Spinal cord (tissue), 10 donors: ENCODE measurements around the gene ALDH1L1. TPM values are rescaled to one million over a fixed set of nuclear protein-coding genes. Genes with fewer than 3 reads are reported as not detected.

Experiments used
- DNase-seq, 6 donors: peaks; one replicate each; pipeline versions ENCODE4 v3.0.0 to v3.0.0-alpha.2; 2013 to 2015; ENCODE audit warnings: low spot score in 6 of 6, low read depth in 4 of 6
- H3K27ac ChIP-seq: one replicate; pipeline ENCODE4 v1.5.1; 2013; ENCODE audit warnings: low read depth, low read length, control low read depth
- H3K27me3 ChIP-seq: one replicate; pipeline ENCODE4 v1.6.1; 2013; ENCODE audit warnings: low read length; ENCODE audit not compliant: control insufficient read depth, insufficient read depth
- H3K36me3 ChIP-seq: one replicate; pipeline ENCODE4 v1.6.1; 2013; ENCODE audit warnings: low read length; ENCODE audit not compliant: control insufficient read depth, insufficient read depth
- H3K4me1 ChIP-seq: one replicate; pipeline ENCODE4 v1.6.1; 2013; ENCODE audit warnings: low read length; ENCODE audit not compliant: control insufficient read depth, insufficient read depth
- H3K4me3 ChIP-seq: one replicate; pipeline ENCODE4 v1.5.1; 2013; ENCODE audit warnings: low read depth, low read length, control low read depth
- H3K9me3 ChIP-seq: one replicate; pipeline ENCODE4 v1.6.1; 2013; ENCODE audit warnings: low read length; ENCODE audit not compliant: control insufficient read depth, insufficient read depth
- whole genome bisulfite sequencing: methylation state at CpG from one replicate; pipeline ENCODE4 v1.1.5; 2013; ENCODE audit warnings: missing lambda C conversion rate; ENCODE audit not compliant: insufficient coverage; 5-methylcytosine and 5-hydroxymethylcytosine counted together
- polyA plus RNA-seq, 2 donors: library from polyadenylated mRNA; unstranded; fragments of 120-200 nt; gene quantifications; one replicate each; pipeline ENCODE4 v1.2.1, GENCODE V29; 2013; ENCODE audit not compliant: insufficient read length in 2 of 2
- total RNA-seq, 2 donors: library from RNA; depleted of rRNA in 1 of 2; stranded (reverse); fragments of 120-200 nt in 1 of 2; fragments of >200 nt in 1 of 2; gene quantifications; one replicate each; pipeline versions ENCODE4 v1.2.3 to v1.2.4, GENCODE V29; 2013 to 2014
- donor health status: healthy.

The ALDH1L1 gene
- total and polyA plus RNA-seq, 4 donors = 19.9 to 75.2 (median 46.0) TPM

DNA sequence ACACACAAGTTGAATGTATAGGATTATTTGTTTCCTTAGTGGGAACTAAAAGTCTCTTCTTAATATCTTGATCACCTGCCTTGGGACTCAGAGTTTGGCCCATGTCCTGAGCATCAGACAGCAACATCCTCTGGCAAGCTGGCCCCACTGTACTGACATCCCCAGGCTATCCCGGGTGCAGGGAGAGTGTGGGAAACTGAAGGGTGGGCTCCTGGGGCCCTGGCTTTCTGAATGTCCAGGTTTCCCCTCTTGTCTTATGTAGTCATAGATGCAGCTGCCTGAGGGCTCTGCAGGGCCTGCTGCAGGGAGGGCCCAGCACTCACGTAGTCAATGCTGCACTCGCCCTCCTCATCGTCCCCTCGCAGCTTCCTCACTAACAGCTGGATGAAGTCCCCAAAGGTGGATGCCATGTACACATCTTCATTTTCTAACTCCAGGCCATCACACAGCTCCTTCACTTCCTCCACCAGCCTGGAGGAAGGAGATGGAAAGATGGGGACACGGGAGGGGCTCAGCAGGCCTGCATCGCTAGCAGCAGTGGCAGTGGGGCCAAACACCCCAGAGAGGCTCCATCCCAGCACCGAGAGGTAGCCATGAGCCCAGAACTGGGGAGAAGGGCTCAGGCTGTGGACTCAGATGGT is 42.8 kb downstream of the ALDH1L1 start:
- 94% methylated on average over 8 of the region's 8 CpGs for WGBS
- Histone ChIP-seq H3K4me3 (no peak overlapping the region), H3K27ac (no peak overlapping the region), H3K36me3 (peaks cover 38% of the 10 kb centered on the region), H3K27me3 (no peaks in the 10 kb centered on the region), H3K4me1 (peaks cover 8% of the 10 kb centered on the region), H3K9me3 (no peaks in the 10 kb centered on the region)
- DNase-seq = no peak

DNA sequence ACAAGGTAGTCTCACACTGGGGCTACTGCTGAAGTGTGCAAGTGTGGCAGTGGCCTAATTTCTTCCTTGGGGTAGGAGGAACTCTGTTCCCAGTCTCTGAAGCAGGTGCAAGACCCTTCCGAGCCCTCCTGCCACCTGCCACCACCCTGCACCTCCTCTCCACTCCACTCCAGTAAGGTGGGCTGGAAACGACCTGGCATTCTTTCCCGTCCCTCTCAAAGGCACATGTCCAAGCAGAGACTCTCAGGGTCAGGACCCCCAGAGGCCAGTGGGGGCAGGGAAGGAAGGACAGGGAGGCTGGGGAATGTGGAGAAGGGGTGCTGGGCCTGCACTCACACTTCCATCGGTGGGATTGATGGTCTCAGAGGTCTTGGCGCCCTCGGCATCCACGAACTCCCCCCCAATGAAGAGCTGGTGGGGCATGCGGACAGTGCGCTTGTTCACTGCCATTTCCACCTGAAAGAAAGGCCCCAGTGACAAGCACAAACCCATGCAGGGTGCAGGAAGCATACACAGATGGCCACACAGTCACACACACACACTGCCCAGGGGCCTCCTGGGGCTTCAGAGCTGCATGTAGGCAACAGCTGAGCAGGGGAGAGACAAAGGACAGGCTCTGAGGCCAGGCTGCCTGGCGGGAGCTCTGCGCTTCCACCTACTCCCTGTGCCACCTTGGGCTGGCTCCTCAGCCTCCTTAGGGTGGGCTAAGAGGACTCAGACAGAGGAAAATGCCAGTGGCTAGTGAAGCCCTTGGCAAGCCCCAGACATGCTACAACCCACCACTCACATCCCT is 43.8 kb downstream of the ALDH1L1 start:
- WGBS = 80% methylated on average over 10 of the region's 11 CpGs
- no peaks in the 10 kb centered on the region for H3K9me3 ChIP-seq
- no peak for DNase-seq
- peaks cover 47% of the 10 kb centered on the region for H3K36me3 ChIP-seq
- peaks cover 15% of the 10 kb centered on the region for H3K4me1 ChIP-seq
- no peaks in the 10 kb centered on the region for H3K27me3 ChIP-seq
- H3K4me3 ChIP-seq = no peak overlapping the region
- no peak overlapping the region for H3K27ac ChIP-seq

DNA sequence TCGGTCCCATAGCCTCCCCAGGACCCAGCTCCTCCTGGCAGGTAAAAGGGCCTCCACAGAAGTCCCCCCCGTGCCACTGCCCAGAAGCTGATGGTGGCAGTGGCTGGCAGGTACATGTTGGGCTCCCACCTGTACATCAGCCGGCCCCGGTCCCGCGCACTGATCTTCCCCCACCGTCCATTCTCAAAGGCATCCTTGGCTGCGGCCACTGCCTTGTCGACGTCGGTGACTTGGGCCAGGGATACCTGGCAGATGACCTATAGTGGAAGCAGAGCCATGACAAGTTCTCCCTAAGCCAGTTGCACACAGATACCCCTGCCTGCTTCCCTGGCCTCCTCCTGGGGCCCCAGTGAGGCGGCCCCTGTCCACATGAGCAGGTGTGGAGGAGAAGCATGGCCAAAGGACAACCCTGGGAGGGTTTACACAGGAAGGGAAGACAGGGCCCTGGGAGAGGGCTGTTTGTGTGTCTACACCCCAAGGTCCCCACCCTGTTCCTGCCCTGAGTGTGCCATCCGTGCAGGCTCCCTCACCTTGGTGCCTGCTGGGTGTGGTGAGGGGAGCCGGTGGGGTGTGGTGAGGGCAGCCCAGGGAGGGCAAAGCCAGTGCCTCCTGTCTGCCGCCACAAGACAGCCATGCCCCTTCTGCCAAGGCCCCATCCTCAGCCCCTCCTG is 44.8 kb downstream of the ALDH1L1 start:
- H3K27me3 ChIP-seq = no peaks in the 10 kb centered on the region
- H3K9me3 ChIP-seq = no peaks in the 10 kb centered on the region
- peaks cover 15% of the 10 kb centered on the region for H3K4me1 ChIP-seq
- peaks cover 56% of the 10 kb centered on the region for H3K36me3 ChIP-seq
- DNase-seq = no peak
- 94% methylated on average over 14 of the region's 15 CpGs for WGBS
- no peak overlapping the region for H3K27ac ChIP-seq
- no peak overlapping the region for H3K4me3 ChIP-seq

DNA sequence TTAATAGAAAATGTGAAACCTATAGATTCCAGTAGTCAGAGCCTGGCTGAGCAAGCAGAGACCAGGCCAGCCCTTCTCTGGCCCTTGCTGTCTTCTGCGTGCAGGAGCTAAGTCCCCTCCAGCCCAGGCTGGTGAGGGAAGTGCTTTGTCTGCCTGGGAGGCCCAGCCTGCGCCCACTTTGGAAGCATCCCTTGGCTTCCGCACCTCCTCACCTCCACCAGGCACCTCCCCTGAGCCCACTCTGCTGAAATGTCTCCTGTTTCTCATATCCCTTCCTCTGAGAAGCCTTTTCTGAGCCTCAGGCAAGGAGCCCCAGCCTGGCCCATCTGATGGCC is 45.3 kb downstream of the ALDH1L1 start:
- H3K9me3 ChIP-seq = no peaks in the 10 kb centered on the region
- no peaks in the 10 kb centered on the region for H3K27me3 ChIP-seq
- H3K27ac ChIP-seq = no peak overlapping the region
- peaks cover 15% of the 10 kb centered on the region for H3K4me1 ChIP-seq
- WGBS = 90% methylated on average over 3 of the region's 3 CpGs
- H3K4me3 ChIP-seq = no peak overlapping the region
- H3K36me3 ChIP-seq = peaks cover 61% of the 10 kb centered on the region
- no peak for DNase-seq

DNA sequence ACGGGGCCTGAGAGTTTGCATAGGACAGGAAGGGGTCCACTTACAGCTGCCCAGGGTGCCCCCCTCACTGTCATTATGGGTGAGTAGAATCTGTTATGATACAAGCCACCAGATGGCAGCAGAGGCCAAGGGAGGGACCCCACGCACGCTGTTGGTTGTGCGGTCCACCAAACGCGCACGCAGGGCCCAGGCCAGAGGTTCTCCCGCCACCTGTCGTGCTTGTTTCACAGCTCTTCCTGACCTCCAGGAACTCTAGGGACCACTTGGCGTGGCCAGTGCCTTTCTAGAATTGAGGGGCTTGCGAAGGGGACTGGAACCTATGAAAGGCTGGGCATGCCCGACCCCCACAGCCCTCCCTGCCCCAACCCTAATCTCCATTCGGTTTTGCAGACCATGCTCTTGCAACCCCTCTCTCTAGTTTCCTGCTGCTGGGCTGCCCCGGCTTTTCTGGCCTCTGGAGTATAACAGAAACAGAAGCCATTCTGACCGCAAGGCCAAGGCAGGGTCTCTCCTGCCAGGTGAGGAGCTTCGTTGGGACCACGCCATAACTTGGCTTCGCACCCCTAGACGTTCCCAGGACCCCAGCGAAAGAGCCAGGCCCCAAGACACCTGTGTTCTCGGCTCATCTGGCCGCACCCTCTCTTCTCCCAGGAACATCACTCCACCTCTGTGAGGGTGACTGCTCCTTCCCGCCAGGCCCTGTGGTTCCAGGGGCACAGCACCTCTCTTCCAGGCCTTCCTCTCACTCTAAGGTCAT is 46.0 kb downstream of the ALDH1L1 start:
- H3K9me3 ChIP-seq = no peaks in the 10 kb centered on the region
- no peaks in the 10 kb centered on the region for H3K27me3 ChIP-seq
- WGBS = 51% methylated on average over 20 of the region's 23 CpGs

DNA sequence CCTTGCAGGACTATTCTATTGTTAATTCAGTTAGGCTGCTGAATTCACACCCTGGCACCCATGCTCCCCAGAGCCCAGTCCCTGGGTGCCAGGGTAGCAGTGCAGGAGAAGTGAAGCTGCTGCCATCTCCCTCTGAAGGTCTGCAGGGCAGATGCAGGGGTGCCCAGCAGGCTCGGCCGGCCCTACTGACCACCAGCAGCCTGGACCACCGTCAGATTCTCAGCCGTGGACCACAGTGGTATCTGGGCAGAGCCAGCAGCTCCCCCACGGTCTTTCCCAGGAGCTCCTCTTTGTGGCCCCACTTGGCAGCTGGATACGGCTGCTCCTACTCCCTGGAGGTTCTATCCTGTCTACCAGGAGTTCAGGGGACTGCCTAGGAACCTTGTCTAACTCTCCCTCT is 46.8 kb downstream of the ALDH1L1 start:
- Histone ChIP-seq H3K36me3 (peaks cover 76% of the 10 kb centered on the region), H3K27me3 (no peaks in the 10 kb centered on the region), H3K4me1 (peaks cover 23% of the 10 kb centered on the region), H3K4me3 (no peak overlapping the region), H3K9me3 (no peaks in the 10 kb centered on the region), H3K27ac (no peak overlapping the region)
- no peak for DNase-seq
- 74% methylated on average over 6 of the region's 6 CpGs for WGBS

More for the DNA sequence above, 46.0 kb downstream of the ALDH1L1 start:
- no peak overlapping the region for H3K4me3 ChIP-seq
- H3K27ac ChIP-seq = no peak overlapping the region
- peaks cover 68% of the 10 kb centered on the region for H3K36me3 ChIP-seq
- peaks cover 19% of the 10 kb centered on the region for H3K4me1 ChIP-seq
- DNase-seq = peak; percentile 40 to 93 (median 66)

DNA sequence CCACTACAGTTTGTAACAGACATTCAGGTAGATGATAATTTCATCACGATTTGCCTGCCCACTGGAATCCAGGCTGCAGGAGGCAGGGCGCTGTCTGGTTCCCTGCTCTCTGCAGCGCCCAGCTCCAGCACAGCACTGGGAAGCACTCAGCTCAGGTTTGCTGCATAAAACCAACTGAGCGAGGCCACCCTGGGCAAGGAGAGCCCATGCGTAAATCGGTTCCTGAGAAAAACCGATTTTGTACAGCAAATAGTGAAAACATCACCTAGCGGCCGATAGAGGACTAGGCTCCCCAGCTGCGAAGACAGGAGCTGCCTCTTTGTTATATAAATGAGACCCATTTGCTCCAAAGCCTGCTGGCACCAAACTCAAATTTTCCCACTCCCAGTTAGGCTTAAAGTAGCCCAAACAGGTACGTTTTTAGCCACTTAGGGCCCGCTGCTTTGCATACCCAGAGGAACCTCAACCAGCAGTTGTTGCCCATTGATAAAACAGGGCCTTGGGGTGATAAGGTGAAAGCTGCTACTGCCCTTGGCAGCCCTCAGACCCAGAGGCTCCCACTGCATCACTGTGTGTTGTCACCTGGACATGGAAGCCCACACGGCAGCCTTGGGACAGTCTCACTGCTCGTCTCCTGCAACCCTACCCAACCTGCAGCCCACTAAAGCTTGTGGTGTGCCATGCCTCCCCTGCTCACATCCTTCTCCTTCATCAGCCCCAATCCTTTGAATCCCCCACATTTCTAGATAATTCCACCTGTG is 47.5 kb downstream of the ALDH1L1 start:
- 59% methylated on average over 12 of the region's 14 CpGs for whole genome bisulfite sequencing
- H3K9me3 ChIP-seq = no peaks in the 10 kb centered on the region
- peaks cover 79% of the 10 kb centered on the region for H3K36me3 ChIP-seq
- no peak overlapping the region for H3K27ac ChIP-seq
- H3K27me3 ChIP-seq = no peaks in the 10 kb centered on the region
- no peak overlapping the region for H3K4me3 ChIP-seq
- DNase-seq = peak in 4 of 6 donors; percentile 23 to 89 (median 42)
- peaks cover 23% of the 10 kb centered on the region for H3K4me1 ChIP-seq

DNA sequence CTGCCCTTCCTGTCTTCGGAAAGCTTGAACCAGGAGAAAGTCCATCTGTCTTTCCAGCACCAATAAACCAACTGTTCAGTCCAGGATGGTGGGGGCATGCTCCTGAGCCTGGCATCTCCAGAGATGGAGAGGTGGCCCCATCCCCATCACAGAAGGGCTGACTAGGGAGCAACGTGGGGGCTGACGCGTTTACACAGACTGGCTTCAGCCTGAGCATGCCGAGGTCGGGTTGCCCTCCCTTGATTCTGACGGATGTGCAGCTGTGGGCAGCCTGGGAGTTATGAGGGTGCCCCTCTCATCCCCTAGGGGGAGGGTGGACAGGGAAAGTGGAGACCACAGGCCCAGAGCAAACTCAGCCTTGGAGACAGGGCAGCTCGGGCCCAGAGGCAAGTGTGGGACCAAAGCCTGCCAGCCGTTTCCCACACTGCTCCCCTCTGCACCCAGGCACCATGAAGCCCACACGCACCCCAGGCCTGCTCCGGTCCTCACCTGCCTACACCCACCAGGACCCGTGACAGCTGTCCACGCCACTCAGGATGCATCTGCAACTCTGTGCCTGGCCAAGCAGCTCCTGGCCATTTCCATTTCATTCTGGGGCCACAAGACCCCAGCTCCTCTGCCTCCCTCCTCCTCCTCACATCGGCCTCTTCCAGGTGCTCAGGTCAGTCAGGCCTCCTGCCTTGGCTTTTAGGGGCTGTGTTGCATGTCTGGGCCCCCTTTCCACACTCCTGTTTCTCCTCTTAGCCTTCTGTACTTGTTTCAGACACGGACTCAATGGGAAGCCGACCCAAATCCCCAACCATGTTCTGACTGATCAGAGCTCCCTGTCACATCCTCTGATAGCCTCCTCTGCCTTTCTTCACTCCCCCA is 48.3 kb downstream of the ALDH1L1 start:
- H3K4me1 ChIP-seq = peaks cover 23% of the 10 kb centered on the region
- WGBS = 75% methylated on average over 16 of the region's 16 CpGs
- DNase-seq = no peak

More for the DNA sequence above, 48.3 kb downstream of the ALDH1L1 start:
- Histone ChIP-seq H3K36me3 (peaks cover 82% of the 10 kb centered on the region), H3K4me3 (no peak overlapping the region), H3K27ac (no peak overlapping the region), H3K9me3 (no peaks in the 10 kb centered on the region), H3K27me3 (no peaks in the 10 kb centered on the region)
